Measurements from ENCODE around the gene WDR5.

WDR5 gene

DNA sequence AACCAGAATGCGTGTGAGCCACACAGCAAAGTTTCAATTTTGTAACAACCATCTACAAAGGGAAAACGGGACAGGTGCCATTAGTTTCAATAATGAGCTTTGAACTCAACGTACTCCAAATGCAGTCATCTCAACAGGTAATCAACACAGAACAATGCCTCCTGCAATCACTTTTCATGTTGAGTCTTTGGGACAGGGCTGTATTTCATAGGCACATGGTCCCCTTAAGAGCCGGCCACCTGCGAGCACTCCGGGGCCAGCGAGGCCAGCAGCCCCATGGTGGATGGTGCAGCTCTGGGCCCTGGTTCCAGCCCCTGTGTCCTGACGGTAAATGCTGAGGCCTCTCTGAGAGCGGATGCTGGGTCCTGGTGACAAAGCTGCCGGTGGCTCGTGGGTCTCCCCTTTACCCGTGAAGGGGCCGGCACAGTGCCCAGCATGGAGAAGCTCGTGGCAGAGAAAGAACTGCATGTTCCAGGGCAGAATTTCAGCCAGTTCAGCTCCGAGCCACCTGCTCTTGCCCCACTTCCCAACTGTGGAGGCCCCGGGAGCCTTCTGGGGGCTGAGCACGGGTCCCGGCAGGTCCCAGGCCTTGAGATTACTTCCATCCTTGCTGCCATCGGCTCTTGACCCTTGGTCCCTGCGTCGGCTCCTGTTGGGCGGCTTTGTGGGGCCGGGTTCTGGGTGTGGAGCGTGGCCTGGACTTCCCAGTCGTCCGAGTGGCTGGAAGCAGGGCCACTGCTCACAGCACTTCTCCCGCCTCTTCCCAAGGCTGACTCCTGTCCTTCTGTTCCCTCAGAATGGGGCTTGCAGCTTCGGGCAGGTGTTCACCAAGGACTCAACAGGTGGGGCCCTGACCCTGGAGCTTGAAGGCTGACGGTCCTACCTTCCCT is 54.6 kb downstream of the WDR5 start:
- TF ChIP-seq CTCF (conservative IDR thresholded peaks at IDR 0.05; ENCODE audit: low read depth, low read length), result no peak
- Histone ChIP-seq H3K27me3 (ENCODE audit: insufficient read depth, low read depth) (peaks cover 9% of the 10 kb centered on the region; the same call in 1 of the 2 replicates), H3K27ac (no peak overlapping the region), H3K36me3 (ENCODE audit: insufficient read depth) (no peaks in the 10 kb centered on the region), H3K4me2 (no peak overlapping the region; the same call in 1 of the 2 replicates), H3K4me1 (ENCODE audit: low read depth, poor library complexity, severe bottlenecking) (peaks cover 23% of the 10 kb centered on the region), H2AFZ (ENCODE audit: low read depth) (no peak overlapping the region), H3K4me3 (IDR thresholded peaks at IDR 0.05; ENCODE audit: insufficient read depth, low read depth, low read length) (no peak overlapping the region), H3K79me2 (ENCODE audit: insufficient read depth, low read depth) (no peaks in the 10 kb centered on the region), H4K20me1 (ENCODE audit: insufficient read depth) (no peaks in the 10 kb centered on the region), H3K9ac (no peak overlapping the region)

- Histone ChIP-seq H3K4me1 (ENCODE audit: low read depth, poor library complexity, severe bottlenecking) (peaks cover 14% of the 10 kb centered on the region), H2AFZ (ENCODE audit: low read depth) (no peak overlapping the region), H3K9ac (no peak overlapping the region)
Measured at GRCh38 chr9:134191455-134192209, 55.8 kb downstream of the WDR5 start.

GRCh38 chr9:134192311-134192950 is 56.5 kb downstream of the WDR5 start:
- H3K36me3 ChIP-seq (ENCODE audit: insufficient read depth), result no peaks in the 10 kb centered on the region
- H3K4me3 ChIP-seq (IDR thresholded peaks at IDR 0.05; ENCODE audit: insufficient read depth, low read depth, low read length), result no peak overlapping the region
- no peak overlapping the region for H3K4me2 ChIP-seq
- peaks cover 9% of the 10 kb centered on the region; the same call in 1 of the 2 replicates for H3K27me3 ChIP-seq (ENCODE audit: insufficient read depth, low read depth)
- no peak overlapping the region for H2AFZ ChIP-seq (ENCODE audit: low read depth)
- no peaks in the 10 kb centered on the region for H4K20me1 ChIP-seq (ENCODE audit: insufficient read depth)
- TF ChIP-seq CTCF (conservative IDR thresholded peaks at IDR 0.05; ENCODE audit: low read depth, low read length), result no peak
- no peaks in the 10 kb centered on the region for H3K79me2 ChIP-seq (ENCODE audit: insufficient read depth, low read depth)
- H3K9ac ChIP-seq, result no peak overlapping the region
- peaks cover 14% of the 10 kb centered on the region for H3K4me1 ChIP-seq (ENCODE audit: low read depth, poor library complexity, severe bottlenecking)
- H3K27ac ChIP-seq, result no peak overlapping the region

More at GRCh38 chr9:134191455-134192209, 55.8 kb downstream of the WDR5 start:
- Histone ChIP-seq H4K20me1 (ENCODE audit: insufficient read depth) (no peaks in the 10 kb centered on the region), H3K36me3 (ENCODE audit: insufficient read depth) (no peaks in the 10 kb centered on the region), H3K79me2 (ENCODE audit: insufficient read depth, low read depth) (no peaks in the 10 kb centered on the region), H3K4me3 (IDR thresholded peaks at IDR 0.05; ENCODE audit: insufficient read depth, low read depth, low read length) (no peak overlapping the region), H3K4me2 (no peak overlapping the region), H3K27me3 (ENCODE audit: insufficient read depth, low read depth) (peaks cover 9% of the 10 kb centered on the region; the same call in 1 of the 2 replicates), H3K27ac (no peak overlapping the region)
- no peak for TF ChIP-seq CTCF (conservative IDR thresholded peaks at IDR 0.05; ENCODE audit: low read depth, low read length)

DNA sequence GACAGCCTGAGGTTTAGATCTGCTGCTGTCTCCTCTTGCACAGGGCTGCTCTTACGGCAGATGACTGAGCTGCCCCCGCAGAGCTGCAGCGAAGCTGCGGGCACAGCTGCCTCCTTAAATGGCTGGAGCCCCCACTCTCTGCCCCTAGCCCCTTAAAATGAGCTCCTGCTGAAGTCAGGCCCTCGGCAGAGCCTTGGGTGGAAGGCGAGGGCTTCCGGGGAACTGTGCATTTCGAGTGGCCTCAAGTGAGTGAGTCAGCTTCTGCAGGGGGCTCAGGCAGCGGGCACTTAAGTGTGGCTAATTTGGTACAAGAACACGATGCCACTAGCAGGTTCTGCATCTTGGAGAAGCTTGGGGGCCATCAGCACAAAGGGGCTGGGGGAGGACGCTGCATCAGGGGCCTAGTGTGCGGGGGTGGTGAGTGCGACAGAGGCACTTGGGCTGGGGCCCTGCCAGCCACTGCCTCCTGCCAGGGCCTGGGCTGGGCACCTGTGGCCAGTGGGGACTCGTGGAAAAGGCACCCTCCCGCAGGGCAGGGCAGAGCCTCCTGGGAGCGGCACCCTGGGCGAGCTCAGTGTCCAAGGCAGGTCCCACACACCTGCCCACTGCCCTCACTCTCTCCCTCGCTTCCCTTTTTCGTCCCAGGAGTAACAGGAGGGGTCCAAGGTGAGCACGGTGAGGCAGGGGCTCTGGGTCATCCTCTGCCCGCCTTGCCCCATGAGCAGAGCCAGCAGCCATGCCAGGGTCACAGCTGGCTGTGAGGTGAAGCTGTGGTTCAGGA is 57.3 kb downstream of the WDR5 start:
- Histone ChIP-seq H3K27ac (no peak overlapping the region), H3K4me2 (no peak overlapping the region), H3K27me3 (ENCODE audit: insufficient read depth, low read depth) (peaks cover 9% of the 10 kb centered on the region; the same call in 1 of the 2 replicates), H3K36me3 (ENCODE audit: insufficient read depth) (no peaks in the 10 kb centered on the region), H4K20me1 (ENCODE audit: insufficient read depth) (no peaks in the 10 kb centered on the region), H3K9ac (no peak overlapping the region), H3K4me1 (ENCODE audit: low read depth, poor library complexity, severe bottlenecking) (peaks cover 14% of the 10 kb centered on the region), H2AFZ (ENCODE audit: low read depth) (no peak overlapping the region), H3K4me3 (IDR thresholded peaks at IDR 0.05; ENCODE audit: insufficient read depth, low read depth, low read length) (no peak overlapping the region), H3K79me2 (ENCODE audit: insufficient read depth, low read depth) (no peaks in the 10 kb centered on the region)
- no peak for TF ChIP-seq CTCF (conservative IDR thresholded peaks at IDR 0.05; ENCODE audit: low read depth, low read length)

Measured in KMS-11 (cell line).